HepG2 (cell line): Measurements from ENCODE around the gene APOL2. TPM values are rescaled to one million over a fixed set of nuclear protein-coding genes. Genes with fewer than 3 reads are reported as not detected.

Experiments
- ATAC-seq: fragments of 200-7000 bp; cut with Tn5 transposase; 3 replicates; pipeline ENCODE4 v1.9.1; 2020; ENCODE audit warnings: mild to moderate bottlenecking, moderate library complexity
- BruUV-seq: library from RNA; stranded (reverse); fragments of 400-500 nt; replicated peaks from 2 replicates; lab custom pipeline; 2021; lab: Mats Ljungman, UMichigan
- CTCF ChIA-PET: fragments of 300-600 bp; formaldehyde crosslinking; extraction: SDS; loops from one replicate; lab custom pipeline; 2021; ENCODE audit warnings: low total read pairs, inconsistent platforms, low intra/inter-chr PET ratio; lab: Yijun Ruan, JAX
- POLR2A ChIA-PET: fragments of 350-600 bp; sonication (Branson Sonifier 250); formaldehyde crosslinking; loops from one replicate; lab custom pipeline; 2020; ENCODE audit warnings: antibody characterized with exemption, inconsistent platforms; lab: Yijun Ruan, JAX
- DNase-seq: peaks from one replicate; pipeline ENCODE4 v3.0.0-alpha.2; 2015; ENCODE audit warnings: low spot score
- FAIRE-seq: peaks from 3 replicates; lab custom pipeline; 2011; peaks lifted over from hg19 to GRCh38; lab: Jason Lieb, UNC
- H2AFZ ChIP-seq: one replicate; pipeline ENCODE4 v1.6.1; 2011; ENCODE audit warnings: low read length, inconsistent platforms
- H3K27ac ChIP-seq: fragments of 300-600 bp; 3 replicates; pipeline ENCODE4 v1.8.0; 2011; ENCODE audit warnings: mixed run types, mild to moderate bottlenecking, mixed read lengths, low read length, inconsistent platforms; ENCODE audit not compliant: insufficient read depth; ENCODE audit errors: extremely low read length
- H3K27me3 ChIP-seq, 2 experiments: fragments of 200-600 bp in 1 of 2; 2 replicates in 1 of 2; 3 replicates in 1 of 2; pipeline versions ENCODE4 v1.6.0 to v1.8.0; 2011; ENCODE audit warnings: low read length in 2 of 2, mild to moderate bottlenecking in 2 of 2, moderate library complexity in 2 of 2, inconsistent platforms in 1 of 2; ENCODE audit not compliant: insufficient read depth in 2 of 2, control insufficient read depth in 1 of 2
- H3K36me3 ChIP-seq, 2 experiments: fragments of 200-600 bp in 1 of 2; replicated peaks in 1 of 2; 2 replicates in 1 of 2; 3 replicates in 1 of 2; pipeline versions ENCODE4 v1.5.1 to v1.8.0; 2011; ENCODE audit warnings: low read length in 2 of 2, inconsistent platforms in 1 of 2; ENCODE audit not compliant: insufficient read depth in 2 of 2, control insufficient read depth in 1 of 2
- H3K4me1 ChIP-seq: 2 replicates; pipeline ENCODE4 v1.5.1; 2012; ENCODE audit warnings: low read length, inconsistent platforms; ENCODE audit not compliant: insufficient read depth
- H3K4me2 ChIP-seq: 2 replicates; pipeline ENCODE4 v1.6.0; 2011; ENCODE audit warnings: low read depth, low read length, inconsistent platforms
- H3K4me3 ChIP-seq, 3 experiments: fragments of 200-600 bp in 1 of 3; sonication (generic), shearing (Covaris generic) in 1 of 3; replicated peaks in 1 of 3; 2 replicates each; pipeline ENCODE4 v1.5.1; 2011 to 2016; ENCODE audit warnings: low read length in 3 of 3, inconsistent platforms in 2 of 3, low read depth in 2 of 3, mild to moderate bottlenecking in 2 of 3, control low read depth in 1 of 3, mixed read lengths in 1 of 3; ENCODE audit not compliant: insufficient read depth in 1 of 3
- H3K79me2 ChIP-seq: one replicate; pipeline ENCODE4 v1.6.1; 2011; ENCODE audit warnings: low read length, inconsistent platforms; ENCODE audit not compliant: insufficient read depth
- H3K9ac ChIP-seq: 2 replicates; pipeline ENCODE4 v1.6.0; 2011; ENCODE audit warnings: mild to moderate bottlenecking, low read depth, low read length, inconsistent platforms; ENCODE audit not compliant: insufficient read depth
- H3K9me3 ChIP-seq: 2 replicates; pipeline ENCODE4 v1.5.1; 2012; ENCODE audit warnings: mild to moderate bottlenecking, low read length
- H4K20me1 ChIP-seq: 2 replicates; pipeline ENCODE4 v1.6.0; 2011; ENCODE audit warnings: inconsistent platforms, mild to moderate bottlenecking, low read length, moderate library complexity; ENCODE audit not compliant: insufficient read depth
- FOXJ3 ChIP-seq: sonication (generic); formaldehyde crosslinking; IDR thresholded peaks from 2 replicates; pipeline ENCODE4 v1.4.0; 2020; ENCODE audit warnings: missing genetic modification reagents, mild to moderate bottlenecking, borderline replicate concordance
- HNRNPUL1 ChIP-seq: fragments of 200-400 bp; formaldehyde crosslinking; IDR thresholded peaks from 2 replicates; pipeline ENCODE4 v1.6.1; 2017; ENCODE audit warnings: low read depth, mild to moderate bottlenecking, low read length, moderate library complexity
- HOXA5 ChIP-seq: sonication (generic); formaldehyde crosslinking; IDR thresholded peaks from 2 replicates; pipeline ENCODE4 v1.4.0; 2020; ENCODE audit warnings: missing genetic modification reagents
- MED13 ChIP-seq: sonication (generic); formaldehyde crosslinking; IDR thresholded peaks from 2 replicates; pipeline ENCODE4 v1.5.0; 2020; ENCODE audit warnings: missing genetic modification reagents
- NFE2L1 ChIP-seq: sonication (generic); formaldehyde crosslinking; IDR thresholded peaks from 2 replicates; pipeline ENCODE4 v1.4.0; 2020; ENCODE audit warnings: missing genetic modification reagents, mild to moderate bottlenecking, borderline replicate concordance
- SIX1 ChIP-seq: sonication (generic); formaldehyde crosslinking; IDR thresholded peaks from 2 replicates; pipeline ENCODE4 v1.4.0; 2020; ENCODE audit warnings: missing genetic modification reagents, borderline replicate concordance
- SRSF9 ChIP-seq: fragments of 200-400 bp; formaldehyde crosslinking; IDR thresholded peaks from 2 replicates; pipeline ENCODE4 v1.6.1; 2018; ENCODE audit warnings: borderline replicate concordance, mild to moderate bottlenecking, low read depth, low read length; ENCODE audit not compliant: insufficient read depth, poor library complexity, severe bottlenecking
- TBX2 ChIP-seq: sonication (generic); formaldehyde crosslinking; IDR thresholded peaks from 2 replicates; pipeline ENCODE4 v1.5.0; 2020; ENCODE audit warnings: missing genetic modification reagents, mild to moderate bottlenecking, borderline replicate concordance
- ZNF484 ChIP-seq: sonication (generic); formaldehyde crosslinking; IDR thresholded peaks from 2 replicates; pipeline ENCODE4 v1.5.1; 2020; ENCODE audit warnings: mild to moderate bottlenecking, low read depth, missing genetic modification reagents, borderline replicate concordance
- ZNF766 ChIP-seq: sonication (generic); formaldehyde crosslinking; IDR thresholded peaks from 2 replicates; pipeline ENCODE4 v1.5.0; 2020; ENCODE audit warnings: missing genetic modification reagents, borderline replicate concordance
- ZSCAN30 ChIP-seq: sonication (generic); formaldehyde crosslinking; IDR thresholded peaks from 2 replicates; pipeline ENCODE4 v1.5.0; 2020; ENCODE audit warnings: mild to moderate bottlenecking, missing genetic modification reagents
- WGBS: methylation state at CpG from one replicate; pipeline ENCODE4 v1.1.6; 2017; ENCODE audit warnings: low lambda C conversion rate; 5-methylcytosine and 5-hydroxymethylcytosine counted together
- in situ Hi-C: cut with HindIII; loops from 2 replicates; pipeline ENCODE4 v1.10.0; 2017; ENCODE audit warnings: low pct_unique_long_range_greater_than_20kb; ENCODE audit not compliant: extremely low pct_ligation_motif_present
- intact Hi-C: fragments of 100-400 bp; cut with micrococcal nuclease; formaldehyde crosslinking; loops from one replicate; pipeline ENCODE4 v1.10.0; 2022; ENCODE audit not compliant: unreplicated experiment
- polyA plus RNA-seq, 8 experiments: library from polyadenylated mRNA; depleted of rRNA in 3 of 8; stranded (reverse) in 7 of 8; unstranded in 1 of 8; fragments of >200 nt; fragmentation: Illumina TruSeq in 4 of 8; extraction: Trizol in 4 of 8; gene quantifications; 2 replicates each; pipeline versions ENCODE4 v1.2.1 to v1.2.3, GENCODE V29; 2011 to 2016; ENCODE audit warnings: low read depth in 4 of 8, missing spikeins in 1 of 8, mixed read lengths in 1 of 8; ENCODE audit not compliant: insufficient read depth in 1 of 8
- total RNA-seq, 5 experiments: library from RNA; depleted of rRNA; stranded (reverse); fragments of >200 nt; fragmentation: Illumina TruSeq; extraction: Trizol; gene quantifications; 2 replicates each; pipeline ENCODE4 v1.2.3, GENCODE V29; 2016; ENCODE audit warnings: low read depth in 1 of 5
- TF ChIP-seq, protein P1 (sequence below): sonication (generic); formaldehyde crosslinking; IDR thresholded peaks from 2 replicates; pipeline ENCODE4 v1.4.0; 2020; ENCODE audit warnings: missing genetic modification reagents, borderline replicate concordance
- TF ChIP-seq, protein P2 (sequence below): IDR thresholded peaks from 2 replicates; pipeline ENCODE4 v1.6.1; 2016; ENCODE audit warnings: mild to moderate bottlenecking, missing biosample characterization, missing genetic modification reagents
- TF ChIP-seq, protein P3 (sequence below): IDR thresholded peaks from 2 replicates; pipeline ENCODE4 v1.6.1; 2016

The APOL2 gene
- total and polyA plus RNA-seq, 2 of the 13 experiments (the other 11 are each of a cell fraction or from before 2014, with no cell fraction given), result 28.7 to 51.2 TPM

DNA sequence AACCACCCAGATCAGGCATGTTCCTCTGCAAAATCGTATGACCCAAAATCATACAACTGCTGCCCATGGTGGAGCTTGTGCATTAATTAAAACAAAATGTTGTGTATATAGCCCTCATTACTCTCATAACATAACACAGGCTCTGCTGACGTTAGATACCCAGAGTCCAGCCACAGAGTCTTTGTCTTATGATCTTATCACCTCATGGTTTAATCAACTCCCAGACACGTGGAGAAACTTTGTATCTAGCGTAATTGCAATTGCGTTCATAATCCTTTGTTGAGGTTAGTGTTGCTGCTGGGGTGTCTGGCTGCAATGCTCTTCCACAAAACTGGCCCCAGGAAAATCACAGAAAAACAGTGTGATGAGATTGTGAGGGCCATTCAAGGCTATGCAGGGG, 8.6 kb upstream of the APOL2 start:
- no peak overlapping the region for H3K27ac ChIP-seq
- CTCF ChIA-PET, result no interaction called here
- H4K20me1 ChIP-seq, result no peaks in the 10 kb centered on the region

More for the DNA sequence above, 8.6 kb upstream of the APOL2 start:
- in situ Hi-C loops (no loop called here), intact Hi-C loops (no loop called here)
- WGBS, result 98% methylated on average over 5 of the region's 5 CpGs
- H2AFZ ChIP-seq, result no peak overlapping the region
- FAIRE-seq, result no peak
- peaks cover 73% of the 10 kb centered on the region for H3K4me1 ChIP-seq
- no peak overlapping the region for H3K4me3 ChIP-seq
- DNase-seq, result no peak
- H3K79me2 ChIP-seq, result peaks cover 4% of the 10 kb centered on the region
- no peak overlapping the region for H3K9ac ChIP-seq
- H3K9me3 ChIP-seq, result no peaks in the 10 kb centered on the region
- BruUV-seq, result no TSS peak
- H3K36me3 ChIP-seq, result no peaks in the 10 kb centered on the region
- POLR2A ChIA-PET, result no interaction called here
- no peak for ATAC-seq
- TF ChIP-seq TBX2 (CRISPR knock-in tag) (no peak), HNRNPUL1 (no peak), SIX1 (CRISPR knock-in tag) (no peak), FOXJ3 (no peak), ZSCAN30 (CRISPR knock-in tag) (no peak), SRSF9 (no peak), HOXA5 (CRISPR knock-in tag) (no peak), ZNF766 (CRISPR knock-in tag) (no peak), NFE2L1 (CRISPR knock-in tag) (no peak), MED13 (CRISPR knock-in tag) (no peak), ZNF484 (CRISPR knock-in tag) (no peak)
- TF ChIP-seq, protein P1, sequence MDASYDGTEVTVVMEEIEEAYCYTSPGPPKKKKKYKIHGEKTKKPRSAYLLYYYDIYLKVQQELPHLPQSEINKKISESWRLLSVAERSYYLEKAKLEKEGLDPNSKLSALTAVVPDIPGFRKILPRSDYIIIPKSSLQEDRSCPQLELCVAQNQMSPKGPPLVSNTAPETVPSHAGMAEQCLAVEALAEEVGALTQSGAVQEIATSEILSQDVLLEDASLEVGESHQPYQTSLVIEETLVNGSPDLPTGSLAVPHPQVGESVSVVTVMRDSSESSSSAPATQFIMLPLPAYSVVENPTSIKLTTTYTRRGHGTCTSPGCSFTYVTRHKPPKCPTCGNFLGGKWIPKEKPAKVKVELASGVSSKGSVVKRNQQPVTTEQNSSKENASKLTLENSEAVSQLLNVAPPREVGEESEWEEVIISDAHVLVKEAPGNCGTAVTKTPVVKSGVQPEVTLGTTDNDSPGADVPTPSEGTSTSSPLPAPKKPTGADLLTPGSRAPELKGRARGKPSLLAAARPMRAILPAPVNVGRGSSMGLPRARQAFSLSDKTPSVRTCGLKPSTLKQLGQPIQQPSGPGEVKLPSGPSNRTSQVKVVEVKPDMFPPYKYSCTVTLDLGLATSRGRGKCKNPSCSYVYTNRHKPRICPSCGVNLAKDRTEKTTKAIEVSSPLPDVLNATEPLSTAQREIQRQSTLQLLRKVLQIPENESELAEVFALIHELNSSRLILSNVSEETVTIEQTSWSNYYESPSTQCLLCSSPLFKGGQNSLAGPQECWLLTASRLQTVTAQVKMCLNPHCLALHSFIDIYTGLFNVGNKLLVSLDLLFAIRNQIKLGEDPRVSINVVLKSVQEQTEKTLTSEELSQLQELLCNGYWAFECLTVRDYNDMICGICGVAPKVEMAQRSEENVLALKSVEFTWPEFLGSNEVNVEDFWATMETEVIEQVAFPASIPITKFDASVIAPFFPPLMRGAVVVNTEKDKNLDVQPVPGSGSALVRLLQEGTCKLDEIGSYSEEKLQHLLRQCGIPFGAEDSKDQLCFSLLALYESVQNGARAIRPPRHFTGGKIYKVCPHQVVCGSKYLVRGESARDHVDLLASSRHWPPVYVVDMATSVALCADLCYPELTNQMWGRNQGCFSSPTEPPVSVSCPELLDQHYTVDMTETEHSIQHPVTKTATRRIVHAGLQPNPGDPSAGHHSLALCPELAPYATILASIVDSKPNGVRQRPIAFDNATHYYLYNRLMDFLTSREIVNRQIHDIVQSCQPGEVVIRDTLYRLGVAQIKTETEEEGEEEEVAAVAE, result no peak
- TF ChIP-seq, protein P2, sequence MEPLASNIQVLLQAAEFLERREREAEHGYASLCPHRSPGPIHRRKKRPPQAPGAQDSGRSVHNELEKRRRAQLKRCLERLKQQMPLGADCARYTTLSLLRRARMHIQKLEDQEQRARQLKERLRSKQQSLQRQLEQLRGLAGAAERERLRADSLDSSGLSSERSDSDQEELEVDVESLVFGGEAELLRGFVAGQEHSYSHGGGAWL, result no peak
- TF ChIP-seq, protein P3, sequence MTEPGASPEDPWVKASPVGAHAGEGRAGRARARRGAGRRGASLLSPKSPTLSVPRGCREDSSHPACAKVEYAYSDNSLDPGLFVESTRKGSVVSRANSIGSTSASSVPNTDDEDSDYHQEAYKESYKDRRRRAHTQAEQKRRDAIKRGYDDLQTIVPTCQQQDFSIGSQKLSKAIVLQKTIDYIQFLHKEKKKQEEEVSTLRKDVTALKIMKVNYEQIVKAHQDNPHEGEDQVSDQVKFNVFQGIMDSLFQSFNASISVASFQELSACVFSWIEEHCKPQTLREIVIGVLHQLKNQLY (CRISPR knock-in tag), result no peak
- H3K27me3 ChIP-seq, result no peaks in the 10 kb centered on the region; a peak in 1 of 5 replicates
- no peak overlapping the region for H3K4me2 ChIP-seq
